Left cardiac atrium (tissue), 4 donors: Measurements from ENCODE around the gene SUPT7L. TPM values are rescaled to one million over a fixed set of nuclear protein-coding genes. Genes with fewer than 3 reads are reported as not detected.
A peak's percentile ranks its signal among the peaks of the same experiment; 100 is the strongest.

Experiments
- ATAC-seq, 2 donors: fragments of 200-7000 bp; cut with Tn5 transposase; one replicate each; pipeline ENCODE4 v1.9.1; 2020; ENCODE audit warnings: mild to moderate bottlenecking in 2 of 2, moderate library complexity in 2 of 2
- DNase-seq: peaks from one replicate; pipeline ENCODE4 v3.0.0-alpha.2; 2020
- intact Hi-C, 2 donors: fragments of 100-400 bp; cut with DNase I; formaldehyde crosslinking; loops; one replicate each; pipeline versions ENCODE4 v1.14.1 to v1.15.1; 2022 to 2023
- long read RNA-seq: library from polyadenylated mRNA; unstranded; transcript quantifications from one replicate; pipeline ENCODE4 v2.0.0, GENCODE V29; 2021
- total RNA-seq, 2 donors: library from RNA; stranded (reverse); fragmentation: NEBNext Ultra II Directional; extraction: Animal tissue kit (Norgen Biotek cat#: 25700); gene quantifications; one replicate each; pipeline ENCODE4 v1.2.1, GENCODE V29; 2021
- donor health status: DM: no; HTN: yes; CAD: no.
- donor health status: DM: no; HTN: yes; CAD: no; lungs with severe emphysema.
- donor health status: DM: yes; HTN: yes; CAD: no.
- donor health status: Dilated cardiomyopathy.

SUPT7L gene
- total RNA-seq: 10 to 100 TPM; 22.6 to 23.6 TPM
- long read RNA-seq, full-length matches to known transcripts: 19 of 29 reads
- long read RNA-seq, partial matches to known transcripts: 4 of 29 reads
- long read RNA-seq, other reads (novel, unspliced or antisense): 6 of 29 reads

GRCh38 chr2:27663285-27664153, at the start of gene SUPT7L, which contains the start of gene SLC4A1AP:
TSS of gene SUPT7L (minus strand) at chr2:27663614. CDS start at chr2:27662192, 1,422 bp downstream.
TSS of gene SLC4A1AP (plus strand) at chr2:27663889. CDS start at chr2:27663915, 26 bp downstream.
- ATAC-seq (peak; percentile 91 to 92), DNase-seq (peak; percentile 76)
- intact Hi-C loops: no loop called here

GRCh38 chr2:27713201-27713600, 49.8 kb upstream of the SUPT7L start:
- DNase-seq (no peak), ATAC-seq (no peak)
- intact Hi-C loops: no loop called here

GRCh38 chr2:27712522-27712921, 49.1 kb upstream of the SUPT7L start:
- ATAC-seq (no peak), DNase-seq (no peak)
- intact Hi-C loops: no loop called here

- ATAC-seq (no peak), DNase-seq (no peak)
- intact Hi-C loops: no loop called here
Observed at GRCh38 chr2:27711804-27712203, 48.4 kb upstream of the SUPT7L start.

GRCh38 chr2:27710640-27711430, 47.4 kb upstream of the SUPT7L start:
- DNase-seq: no peak
- no peak for ATAC-seq
- intact Hi-C loops: no loop called here

GRCh38 chr2:27709960-27710575, 46.7 kb upstream of the SUPT7L start:
- ATAC-seq (no peak), DNase-seq (no peak)
- intact Hi-C loops: loop anchor here (10.0 kb wide), 2 partner anchors 195 to 685 kb away; partner anchors contain the start of gene FOSL2 (in 2 of the 2)

GRCh38 chr2:27709326-27709725, 45.9 kb upstream of the SUPT7L start:
- no peak for DNase-seq
- intact Hi-C loops: loop anchor here (10.0 kb wide), 2 partner anchors 195 to 685 kb away; partner anchors contain the start of gene FOSL2 (in 2 of the 2)
- ATAC-seq: no peak

- intact Hi-C loops: loop anchor here (10.0 kb wide), 2 partner anchors 196 to 686 kb away; partner anchors contain the start of gene FOSL2 (in 2 of the 2)
- DNase-seq (no peak), ATAC-seq (peak in 1 of 2 donors; percentile 18)
Observed at GRCh38 chr2:27708666-27709065, 45.3 kb upstream of the SUPT7L start.

- DNase-seq: no peak
- intact Hi-C loops: loop anchor here (10.0 kb wide), 2 partner anchors 197 to 687 kb away; partner anchors contain the start of gene FOSL2 (in 2 of the 2)
- ATAC-seq: no peak
Observed at GRCh38 chr2:27708257-27708654, 44.8 kb upstream of the SUPT7L start.

GRCh38 chr2:27707462-27708256, 44.2 kb upstream of the SUPT7L start:
- intact Hi-C loops: loop anchor here (10.0 kb wide), 2 partner anchors 197 to 687 kb away; partner anchors contain the start of gene FOSL2 (in 2 of the 2)
- ATAC-seq (peak in 1 of 2 donors; percentile 23), DNase-seq (no peak)

GRCh38 chr2:27705851-27706622, 42.6 kb upstream of the SUPT7L start:
- ATAC-seq: peak; percentile 73 to 87
- peak; percentile 80 for DNase-seq
- intact Hi-C loops: loop anchor here (2.0 to 10.0 kb wide), 3 partner anchors 199 to 747 kb away; partner anchors contain the start of gene FOSL2 (in 2 of the 2)

GRCh38 chr2:27704342-27704876, 41.0 kb upstream of the SUPT7L start:
- DNase-seq (no peak), ATAC-seq (no peak)
- intact Hi-C loops: loop anchor here (2.0 to 10.0 kb wide), 4 partner anchors 200 to 748 kb away; partner anchors contain the start of gene FOSL2 (in 2 of the 2)

GRCh38 chr2:27703638-27704341, 40.4 kb upstream of the SUPT7L start:
- intact Hi-C loops: loop anchor here (2.0 to 10.0 kb wide), 4 partner anchors 201 to 749 kb away; partner anchors contain the start of gene FOSL2 (in 2 of the 2)
- DNase-seq (peak; percentile 81), ATAC-seq (peak; percentile 40 to 74)

GRCh38 chr2:27702302-27702701, 38.9 kb upstream of the SUPT7L start:
- intact Hi-C loops: loop anchor here (5.0 to 10.0 kb wide), 3 partner anchors 202 to 750 kb away; partner anchors contain the start of gene FOSL2 (in 2 of the 2)
- ATAC-seq (no peak), DNase-seq (no peak)

GRCh38 chr2:27701676-27702075, 38.3 kb upstream of the SUPT7L start:
- intact Hi-C loops: loop anchor here (5.0 to 10.0 kb wide), 3 partner anchors 203 to 751 kb away; partner anchors contain the start of gene FOSL2 (in 2 of the 2)
- DNase-seq (peak; percentile 42), ATAC-seq (peak in 1 of 2 donors; percentile 49)

GRCh38 chr2:27697660-27698059, 34.2 kb upstream of the SUPT7L start:
- intact Hi-C loops: no loop called here

More at GRCh38 chr2:27697660-27698059, 34.2 kb upstream of the SUPT7L start:
- DNase-seq (no peak), ATAC-seq (no peak)
